ENCODE results near the gene CTU2. TPM values are rescaled to one million over a fixed set of nuclear protein-coding genes. Genes with fewer than 3 reads are reported as not detected.

CTU2 gene
- polyA plus RNA-seq, 6 donors from 2014 or later = 9.8 to 16.8 (median 13.1) TPM

DNA sequence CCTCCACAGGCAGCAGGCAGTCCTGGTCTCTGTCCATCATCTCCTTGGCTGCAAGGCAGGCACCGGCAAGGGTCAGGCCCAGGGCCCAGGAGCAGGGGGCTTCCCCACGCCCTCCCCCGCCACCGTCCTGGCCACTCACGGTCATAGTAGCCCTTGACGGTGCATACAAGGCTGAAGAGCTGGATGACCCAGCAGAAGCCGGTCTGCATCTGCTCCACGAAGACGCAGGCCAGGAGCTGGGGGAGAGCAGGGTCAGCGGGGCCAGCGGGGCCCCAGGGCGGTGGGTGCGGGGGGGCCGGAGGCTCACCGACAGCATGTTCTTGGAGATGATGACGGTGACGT is 20.1 kb downstream of the CTU2 start:
- no peak overlapping the region for H3K27ac Mint-ChIP-seq
- no peaks in the 10 kb centered on the region for H3K9me3 Mint-ChIP-seq
- ATAC-seq (ENCODE audit: low read depth in 2 of 2) (no peak), DNase-seq (no peak)
- peaks cover 0 to 3% (median 3%) of the 10 kb centered on the region in 3 donors for H3K4me1 Mint-ChIP-seq
- no peak overlapping the region for H3K4me3 Mint-ChIP-seq
- no peaks in the 10 kb centered on the region for H3K36me3 Mint-ChIP-seq
- no peaks in the 10 kb centered on the region for H3K27me3 Mint-ChIP-seq

DNA sequence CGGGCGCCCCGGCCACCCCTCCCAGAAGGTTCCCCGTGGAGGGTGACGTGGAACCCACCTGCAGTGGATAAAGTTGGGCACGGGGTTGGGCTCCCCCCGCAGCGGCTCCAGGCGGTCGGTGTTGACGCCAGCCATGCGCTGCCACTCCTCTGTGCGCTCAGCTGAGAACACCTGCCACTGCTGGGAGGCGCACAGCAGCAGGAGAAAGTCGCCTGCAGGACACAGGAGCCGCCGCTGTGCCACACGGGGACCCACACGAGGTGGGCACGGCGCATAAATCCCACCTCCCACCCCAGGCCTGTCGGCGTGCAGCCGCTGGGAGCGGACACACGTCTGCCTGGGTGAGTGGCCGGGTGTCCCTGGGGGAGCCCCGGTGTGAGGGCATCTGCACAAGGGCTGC is 20.7 kb downstream of the CTU2 start:
- Mint-ChIP-seq H3K27ac (no peak overlapping the region), H3K4me3 (no peak overlapping the region), H3K4me1 (peaks cover 0 to 7% (median 6%) of the 10 kb centered on the region in 3 donors), H3K9me3 (no peaks in the 10 kb centered on the region), H3K27me3 (no peaks in the 10 kb centered on the region), H3K36me3 (no peaks in the 10 kb centered on the region)
- DNase-seq (no peak), ATAC-seq (ENCODE audit: low read depth in 2 of 2) (no peak)

DNA sequence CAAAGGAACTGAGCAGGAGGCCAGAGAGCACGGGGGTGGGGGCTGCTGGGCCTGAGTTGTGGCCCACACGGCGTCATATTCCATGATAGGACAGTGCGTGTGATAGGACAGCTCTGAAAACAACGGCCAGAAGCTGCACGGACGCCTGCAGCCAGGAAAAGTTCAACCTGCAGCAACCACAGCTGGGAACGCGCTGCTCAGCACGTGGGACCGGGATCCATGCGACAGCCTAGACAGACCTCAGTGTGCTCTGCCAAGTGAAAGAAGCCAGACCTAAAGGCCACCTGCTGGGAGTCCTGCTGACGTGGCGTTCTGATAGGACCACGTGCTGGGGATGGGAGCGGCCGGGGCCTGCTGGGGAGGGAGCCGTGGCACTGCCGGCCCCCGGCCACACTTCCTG is 21.6 kb downstream of the CTU2 start:
- no peaks in the 10 kb centered on the region for H3K9me3 Mint-ChIP-seq
- H3K36me3 Mint-ChIP-seq = no peaks in the 10 kb centered on the region
- H3K4me3 Mint-ChIP-seq = no peak overlapping the region
- H3K27me3 Mint-ChIP-seq = no peaks in the 10 kb centered on the region
- peaks cover 0 to 7% (median 6%) of the 10 kb centered on the region in 3 donors for H3K4me1 Mint-ChIP-seq
- no peak for ATAC-seq (ENCODE audit: low read depth in 2 of 2)
- no peak overlapping the region for H3K27ac Mint-ChIP-seq
- no peak for DNase-seq

GRCh38 chr16:88730632-88731607 is 24.6 kb downstream of the CTU2 start:
- DNase-seq (no peak), ATAC-seq (ENCODE audit: low read depth in 2 of 2) (no peak)
- Mint-ChIP-seq H3K27me3 (no peaks in the 10 kb centered on the region), H3K36me3 (no peaks in the 10 kb centered on the region), H3K4me1 (peaks cover 0 to 7% (median 6%) of the 10 kb centered on the region in 3 donors), H3K27ac (no peak overlapping the region), H3K9me3 (no peaks in the 10 kb centered on the region), H3K4me3 (no peak overlapping the region)

DNA sequence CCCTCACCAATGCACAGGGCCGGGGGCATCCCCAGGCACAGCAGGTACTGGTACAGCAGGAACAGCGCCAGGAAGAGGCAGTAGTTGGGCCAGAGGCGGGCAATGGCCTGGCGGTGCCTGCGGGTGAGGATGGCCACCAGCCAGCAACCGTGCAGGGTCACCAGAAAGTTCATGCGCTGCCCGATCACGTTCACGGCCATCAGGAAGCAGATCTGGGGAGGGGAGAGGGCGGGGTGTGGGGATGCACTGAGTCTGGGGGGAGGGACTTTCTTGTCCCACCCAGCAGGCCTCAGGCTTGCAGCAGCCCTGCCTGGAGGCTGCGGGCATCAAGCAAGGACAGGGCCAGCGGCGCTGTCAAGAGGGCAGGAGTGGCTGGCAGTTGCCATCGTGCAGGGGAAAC is 25.4 kb downstream of the CTU2 start:
- no peaks in the 10 kb centered on the region for H3K27me3 Mint-ChIP-seq
- no peak for ATAC-seq (ENCODE audit: low read depth in 2 of 2)
- no peaks in the 10 kb centered on the region for H3K36me3 Mint-ChIP-seq
- H3K9me3 Mint-ChIP-seq = no peaks in the 10 kb centered on the region
- H3K4me1 Mint-ChIP-seq = peaks cover 0 to 7% (median 6%) of the 10 kb centered on the region in 3 donors
- H3K4me3 Mint-ChIP-seq = no peak overlapping the region
- H3K27ac Mint-ChIP-seq = no peak overlapping the region
- DNase-seq = no peak

DNA sequence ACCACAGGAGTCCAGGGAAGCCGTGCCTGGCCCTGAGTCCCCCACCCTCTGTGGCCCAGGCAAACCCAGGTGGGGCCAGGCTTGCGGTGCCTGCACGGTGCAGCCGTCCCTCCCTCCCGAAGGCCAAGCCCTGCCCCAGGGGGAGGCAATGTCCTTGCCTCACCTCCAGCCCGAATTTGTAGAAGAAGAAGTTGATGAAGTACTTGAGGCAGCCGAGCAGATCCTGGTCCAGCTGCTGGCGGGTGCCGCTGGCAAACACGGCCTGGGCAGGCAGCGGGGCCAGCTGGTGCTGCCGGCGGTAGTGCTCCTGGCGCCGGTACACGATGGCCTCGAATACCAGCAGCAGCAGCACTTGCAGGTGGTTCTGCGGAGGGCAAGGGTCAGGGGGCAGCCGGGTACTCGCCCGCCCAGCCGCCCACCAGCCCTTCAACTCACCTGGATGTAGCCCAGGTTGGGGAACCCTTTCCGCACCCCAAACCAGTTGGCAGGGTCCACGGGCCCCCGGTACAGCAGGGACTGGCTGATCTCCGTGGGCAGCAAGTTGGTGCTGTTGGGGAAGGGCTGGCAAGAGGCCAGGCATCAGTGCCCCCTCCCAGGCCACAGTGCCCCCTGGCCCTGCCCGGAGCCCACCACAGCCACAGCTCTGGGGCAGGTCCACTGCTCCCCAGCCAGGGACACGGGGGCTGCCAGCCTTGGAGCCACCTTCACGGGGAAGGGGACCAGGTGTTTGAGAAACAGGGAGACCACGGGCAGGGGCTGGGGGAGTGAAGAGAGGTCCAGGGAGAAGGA is 26.1 kb downstream of the CTU2 start:
- Mint-ChIP-seq H3K4me3 (no peak overlapping the region), H3K36me3 (no peaks in the 10 kb centered on the region), H3K9me3 (no peaks in the 10 kb centered on the region), H3K4me1 (peaks cover 0 to 7% (median 6%) of the 10 kb centered on the region in 3 donors), H3K27ac (peak overlapping the region in 1 of 6 donors; percentile 41), H3K27me3 (no peaks in the 10 kb centered on the region)
- DNase-seq = no peak
- ATAC-seq (ENCODE audit: low read depth in 2 of 2) = no peak

DNA sequence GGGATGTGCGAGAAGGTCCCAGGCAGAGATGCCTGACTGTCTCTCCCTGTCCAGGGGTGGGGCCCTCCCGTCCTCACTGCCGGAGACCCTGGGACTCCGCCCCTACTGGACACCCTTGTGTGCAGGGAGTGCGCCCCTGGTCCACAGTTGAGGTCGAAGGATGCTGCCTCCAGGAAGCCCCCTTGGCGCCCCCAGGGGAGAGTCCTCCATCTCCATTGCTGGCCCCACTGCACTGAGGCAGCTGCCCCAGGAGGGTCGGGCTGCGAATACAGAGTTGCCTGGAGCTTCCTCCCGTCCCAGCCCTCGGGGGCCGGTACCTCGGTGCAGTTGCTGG is 26.6 kb downstream of the CTU2 start:
- Mint-ChIP-seq H3K27me3 (no peaks in the 10 kb centered on the region), H3K4me3 (no peak overlapping the region), H3K4me1 (peaks cover 0 to 7% (median 6%) of the 10 kb centered on the region in 3 donors), H3K9me3 (no peaks in the 10 kb centered on the region), H3K36me3 (no peaks in the 10 kb centered on the region), H3K27ac (peak overlapping the region in 1 of 6 donors; percentile 41)
- DNase-seq (no peak), ATAC-seq (ENCODE audit: low read depth in 2 of 2) (no peak)

- no peak for DNase-seq
- no peak overlapping the region for H3K27ac Mint-ChIP-seq
- H3K36me3 Mint-ChIP-seq = no peaks in the 10 kb centered on the region
- H3K27me3 Mint-ChIP-seq = no peaks in the 10 kb centered on the region
- no peaks in the 10 kb centered on the region for H3K9me3 Mint-ChIP-seq
- no peak for ATAC-seq (ENCODE audit: low read depth in 2 of 2)
- no peak overlapping the region for H3K4me3 Mint-ChIP-seq
- H3K4me1 Mint-ChIP-seq = peaks cover 0 to 9% (median 7%) of the 10 kb centered on the region in 3 donors
Measured at GRCh38 chr16:88733630-88734360, 27.5 kb downstream of the CTU2 start.

- Mint-ChIP-seq H3K4me3 (no peak overlapping the region), H3K4me1 (peaks cover 0 to 11% (median 7%) of the 10 kb centered on the region in 3 donors), H3K27ac (no peak overlapping the region), H3K9me3 (no peaks in the 10 kb centered on the region), H3K36me3 (no peaks in the 10 kb centered on the region), H3K27me3 (no peaks in the 10 kb centered on the region)
- DNase-seq (no peak), ATAC-seq (ENCODE audit: low read depth in 2 of 2) (no peak)
Measured at GRCh38 chr16:88734361-88734728, 28.0 kb downstream of the CTU2 start.

DNA sequence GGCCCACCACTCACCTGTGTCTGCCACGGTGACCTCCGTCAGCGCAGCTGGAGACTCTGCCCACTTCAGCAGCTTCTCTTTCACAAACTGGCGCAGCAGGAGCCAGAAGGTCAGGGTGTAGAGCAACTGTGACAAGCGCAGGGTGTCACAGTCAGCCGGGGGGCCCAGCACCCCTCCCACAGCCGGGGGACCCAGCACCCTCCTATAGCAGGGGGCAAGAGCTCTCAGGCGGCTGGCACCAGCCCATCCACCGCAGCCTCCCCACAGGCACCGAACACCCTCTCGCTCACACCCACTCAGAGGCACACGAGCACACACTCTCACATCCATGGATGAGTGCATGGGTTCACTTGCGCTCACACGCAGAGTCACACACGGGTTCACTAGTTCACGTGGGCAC is 28.8 kb downstream of the CTU2 start:
- no peaks in the 10 kb centered on the region for H3K36me3 Mint-ChIP-seq
- H3K27me3 Mint-ChIP-seq = no peaks in the 10 kb centered on the region
- ATAC-seq (ENCODE audit: low read depth in 2 of 2) (no peak), DNase-seq (no peak)
- H3K4me1 Mint-ChIP-seq = peaks cover 0 to 11% (median 7%) of the 10 kb centered on the region in 3 donors
- peak overlapping the region in 1 of 6 donors; percentile 63 for H3K27ac Mint-ChIP-seq
- no peak overlapping the region for H3K4me3 Mint-ChIP-seq
- no peaks in the 10 kb centered on the region for H3K9me3 Mint-ChIP-seq

GRCh38 chr16:88735616-88736015 is 29.3 kb downstream of the CTU2 start:
- Mint-ChIP-seq H3K9me3 (no peaks in the 10 kb centered on the region), H3K27ac (no peak overlapping the region), H3K36me3 (no peaks in the 10 kb centered on the region), H3K4me1 (peaks cover 0 to 11% (median 7%) of the 10 kb centered on the region in 3 donors), H3K27me3 (no peaks in the 10 kb centered on the region), H3K4me3 (no peak overlapping the region)
- no peak for ATAC-seq (ENCODE audit: low read depth in 2 of 2)
- DNase-seq = no peak

GRCh38 chr16:88736088-88736487 is 29.8 kb downstream of the CTU2 start:
- Mint-ChIP-seq H3K9me3 (no peaks in the 10 kb centered on the region), H3K36me3 (no peaks in the 10 kb centered on the region), H3K4me3 (peak overlapping the region in 1 of 8 donors; percentile 15), H3K27ac (no peak overlapping the region), H3K4me1 (peaks cover 0 to 10% (median 6%) of the 10 kb centered on the region in 3 donors), H3K27me3 (no peaks in the 10 kb centered on the region)
- DNase-seq (no peak), ATAC-seq (ENCODE audit: low read depth in 2 of 2) (no peak)

DNA sequence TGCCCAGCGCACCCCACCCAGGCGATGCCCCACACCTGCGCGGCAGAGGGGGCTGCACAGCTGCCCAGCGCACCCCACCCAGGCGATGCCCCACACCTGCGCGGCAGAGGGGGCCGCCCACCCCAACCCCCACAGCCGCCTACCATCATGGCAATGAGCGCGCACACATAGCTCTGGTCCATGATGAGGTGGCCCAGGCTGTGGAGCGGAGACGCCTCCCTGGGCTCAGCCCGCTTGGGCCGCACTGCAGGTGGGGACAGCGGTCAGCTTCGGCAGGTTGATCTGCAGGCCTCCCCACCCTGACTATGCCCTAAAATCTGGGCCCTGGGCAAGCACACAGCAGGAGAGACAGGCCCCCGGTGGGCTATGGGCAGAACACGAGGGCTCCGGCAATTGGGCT is 30.2 kb downstream of the CTU2 start:
- Mint-ChIP-seq H3K36me3 (no peaks in the 10 kb centered on the region), H3K27me3 (no peaks in the 10 kb centered on the region), H3K4me1 (peaks cover 0 to 6% (median 2%) of the 10 kb centered on the region in 3 donors), H3K9me3 (no peaks in the 10 kb centered on the region), H3K27ac (no peak overlapping the region), H3K4me3 (no peak overlapping the region)
- no peak for ATAC-seq (ENCODE audit: low read depth in 2 of 2)
- DNase-seq = no peak

Data from naive B cell (primary cell).